ENCODE data around the gene ATP13A1.

- TF ChIP-seq CTCF (IDR thresholded peaks at IDR 0.05) (no peak), POLR2A (IDR thresholded peaks at IDR 0.05) (no peak)
Measured at GRCh38 chr19:19710506-19710905, 47.0 kb upstream of the ATP13A1 start.
